ENCODE measurements around the gene PARD3. TPM values are rescaled to one million over a fixed set of nuclear protein-coding genes. Genes with fewer than 3 reads are reported as not detected.

Gene PARD3
- total and polyA plus RNA-seq, 2 donors (not counting 1 experiment from before 2014, with no cell fraction given) = 24.0 to 46.4 TPM

- H3K27me3 ChIP-seq (ENCODE audit: control insufficient read depth, insufficient read depth, low read length) = no peaks in the 10 kb centered on the region
- no peaks in the 10 kb centered on the region for H3K79me2 ChIP-seq (ENCODE audit: control insufficient read depth, insufficient read depth, low read length)
- TF ChIP-seq EZH2 (IDR thresholded peaks at IDR 0.05; ENCODE audit: low read length, missing control alignments) (no peak), CTCF (conservative IDR thresholded peaks at IDR 0.05 in 1 of 2, IDR thresholded peaks at IDR 0.05 in 1 of 2; ENCODE audit: low read depth in 1 of 2, low read length in 2 of 2) (no peak)
- no peak overlapping the region for H2AFZ ChIP-seq (ENCODE audit: low read length)
- H3K4me3 ChIP-seq (replicated peaks in 1 of 4; ENCODE audit: control extremely low read depth in 1 of 4, insufficient read depth in 1 of 4, low read depth in 3 of 4, low read length in 4 of 4) = no peak overlapping the region
- H3K4me1 ChIP-seq (ENCODE audit: control insufficient read depth, extremely low read depth, insufficient read depth, low read length) = peaks cover 3% of the 10 kb centered on the region
- H3K9me3 ChIP-seq (ENCODE audit: control insufficient read depth, insufficient read depth, low read depth, low read length) = no peaks in the 10 kb centered on the region
- no peak for DNase-seq (ENCODE audit: low read depth in 2 of 2)
- H4K20me1 ChIP-seq (ENCODE audit: control insufficient read depth, extremely low read depth, insufficient read depth, low read length) = no peaks in the 10 kb centered on the region
- H3K27ac ChIP-seq (ENCODE audit: insufficient read depth, low read length) = no peak overlapping the region
- H3K9ac ChIP-seq (ENCODE audit: insufficient read depth, low read length) = no peak overlapping the region
- H3K36me3 ChIP-seq (ENCODE audit: control insufficient read depth, insufficient read depth, low read length) = no peaks in the 10 kb centered on the region
- H3K4me2 ChIP-seq (ENCODE audit: extremely low read depth, insufficient read depth, low read length) = no peak overlapping the region
Measured at GRCh38 chr10:34653530-34653929, 161.6 kb downstream of the PARD3 start.

GRCh38 chr10:34651416-34652195, 163.5 kb downstream of the PARD3 start:
- Histone ChIP-seq H3K4me2 (ENCODE audit: extremely low read depth, insufficient read depth, low read length) (no peak overlapping the region), H3K9ac (ENCODE audit: insufficient read depth, low read length) (no peak overlapping the region), H3K9me3 (ENCODE audit: control insufficient read depth, insufficient read depth, low read depth, low read length) (no peaks in the 10 kb centered on the region), H3K27ac (ENCODE audit: insufficient read depth, low read length) (no peak overlapping the region), H3K79me2 (ENCODE audit: control insufficient read depth, insufficient read depth, low read length) (no peaks in the 10 kb centered on the region), H4K20me1 (ENCODE audit: control insufficient read depth, extremely low read depth, insufficient read depth, low read length) (no peaks in the 10 kb centered on the region), H3K4me3 (replicated peaks in 1 of 4; ENCODE audit: control extremely low read depth in 1 of 4, insufficient read depth in 1 of 4, low read depth in 3 of 4, low read length in 4 of 4) (no peak overlapping the region), H3K27me3 (ENCODE audit: control insufficient read depth, insufficient read depth, low read length) (no peaks in the 10 kb centered on the region), H2AFZ (ENCODE audit: low read length) (no peak overlapping the region), H3K4me1 (ENCODE audit: control insufficient read depth, extremely low read depth, insufficient read depth, low read length) (peaks cover 3% of the 10 kb centered on the region), H3K36me3 (ENCODE audit: control insufficient read depth, insufficient read depth, low read length) (no peaks in the 10 kb centered on the region)
- no peak for DNase-seq (ENCODE audit: low read depth in 2 of 2)
- TF ChIP-seq CTCF (conservative IDR thresholded peaks at IDR 0.05 in 1 of 2, IDR thresholded peaks at IDR 0.05 in 1 of 2; ENCODE audit: low read depth in 1 of 2, low read length in 2 of 2) (no peak), EZH2 (IDR thresholded peaks at IDR 0.05; ENCODE audit: low read length, missing control alignments) (no peak)

GRCh38 chr10:34650156-34650555, 164.9 kb downstream of the PARD3 start:
- no peak overlapping the region for H3K4me3 ChIP-seq (replicated peaks in 1 of 4; ENCODE audit: control extremely low read depth in 1 of 4, insufficient read depth in 1 of 4, low read depth in 3 of 4, low read length in 4 of 4)
- H3K27ac ChIP-seq (ENCODE audit: insufficient read depth, low read length) = no peak overlapping the region
- H3K27me3 ChIP-seq (ENCODE audit: control insufficient read depth, insufficient read depth, low read length) = no peaks in the 10 kb centered on the region
- no peak overlapping the region for H2AFZ ChIP-seq (ENCODE audit: low read length)
- no peak overlapping the region for H3K4me2 ChIP-seq (ENCODE audit: extremely low read depth, insufficient read depth, low read length)
- no peaks in the 10 kb centered on the region for H3K36me3 ChIP-seq (ENCODE audit: control insufficient read depth, insufficient read depth, low read length)
- peaks cover 2% of the 10 kb centered on the region for H4K20me1 ChIP-seq (ENCODE audit: control insufficient read depth, extremely low read depth, insufficient read depth, low read length)
- no peak overlapping the region for H3K9ac ChIP-seq (ENCODE audit: insufficient read depth, low read length)
- H3K79me2 ChIP-seq (ENCODE audit: control insufficient read depth, insufficient read depth, low read length) = no peaks in the 10 kb centered on the region
- no peaks in the 10 kb centered on the region for H3K4me1 ChIP-seq (ENCODE audit: control insufficient read depth, extremely low read depth, insufficient read depth, low read length)
- no peak for DNase-seq (ENCODE audit: low read depth in 2 of 2)
- no peaks in the 10 kb centered on the region for H3K9me3 ChIP-seq (ENCODE audit: control insufficient read depth, insufficient read depth, low read depth, low read length)
- no peak for TF ChIP-seq CTCF (conservative IDR thresholded peaks at IDR 0.05 in 1 of 2, IDR thresholded peaks at IDR 0.05 in 1 of 2; ENCODE audit: low read depth in 1 of 2, low read length in 2 of 2)
- TF ChIP-seq EZH2 (IDR thresholded peaks at IDR 0.05; ENCODE audit: low read length, missing control alignments) = no peak

Measured in fibroblast of lung (primary cell).